MM.1S (cell line): ENCODE measurements around the gene MFSD2A.

Experiments
- CTCF ChIP-seq: fragments of 300-600 bp; sonication (generic); IDR thresholded peaks from 2 replicates; pipeline ENCODE4 v1.5.1; 2016; ENCODE audit warnings: antibody characterized with exemption, low read length, mixed read lengths
- EZH2phosphoT487 ChIP-seq: fragments of 300-600 bp; sonication (generic); IDR thresholded peaks from 2 replicates; pipeline ENCODE4 v1.6.1; 2018; ENCODE audit warnings: antibody characterized with exemption, low read length

DNA sequence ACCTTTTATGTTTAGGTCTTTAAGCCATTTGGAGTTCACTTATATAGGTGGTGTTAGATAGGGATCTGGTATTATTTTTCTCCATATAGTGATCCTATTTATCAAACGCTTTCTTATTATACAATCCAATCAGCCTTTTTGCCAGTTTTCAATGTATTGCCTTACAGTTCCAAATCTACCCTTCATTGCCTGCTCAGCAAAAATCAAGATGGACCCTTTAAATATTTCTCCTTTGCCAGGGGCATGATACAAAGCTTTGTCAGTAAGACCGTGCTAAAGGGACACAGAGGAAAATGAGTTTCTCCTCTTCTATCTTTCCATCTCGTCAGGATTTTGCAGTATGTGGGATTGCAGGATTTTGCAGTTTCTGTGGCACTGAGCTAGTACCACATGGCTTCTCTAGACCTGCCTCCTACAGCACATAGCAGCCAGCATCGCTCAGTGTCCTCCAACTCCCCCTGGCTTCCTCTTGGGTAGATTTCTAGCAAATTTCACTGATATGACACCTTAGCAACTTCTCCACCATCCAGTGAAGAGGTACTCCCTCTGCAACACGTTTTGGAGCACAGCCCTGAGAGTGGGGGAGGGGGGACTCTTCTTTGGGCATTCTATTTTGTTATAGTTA, 63.1 kb downstream of the MFSD2A start:
- TF ChIP-seq EZH2phosphoT487 (no peak), CTCF (no peak)
